GM12873 (cell line): ENCODE results near the gene CKS1B.

ENCODE experiments used
- CTCF ChIP-seq: IDR thresholded peaks from 2 replicates; pipeline ENCODE4 v1.5.1; 2012; ENCODE audit warnings: low read depth, mild to moderate bottlenecking, moderate library complexity, low read length, control low read depth; ENCODE audit not compliant: insufficient read depth; ENCODE audit errors: missing control alignments

CKS1B gene

GRCh38 chr1:154958036-154958435, 16.4 kb upstream of the CKS1B start:
- no peak for TF ChIP-seq CTCF

- no peak for TF ChIP-seq CTCF
These were observed 15.6 kb upstream of the CKS1B start for GRCh38 chr1:154958681-154959425.

- TF ChIP-seq CTCF: no peak
These were observed 15.1 kb upstream of the CKS1B start for GRCh38 chr1:154959426-154959780.

GRCh38 chr1:154960446-154961136, 13.9 kb upstream of the CKS1B start:
- TF ChIP-seq CTCF: no peak

- TF ChIP-seq CTCF: peak; percentile 57
These were observed 13.0 kb upstream of the CKS1B start, which contains the start of gene PYGO2 for GRCh38 chr1:154961207-154962155. Gene PYGO2 (minus strand): TSS chr1:154961782. CDS start chr1:154961576, 206 bp downstream.

DNA sequence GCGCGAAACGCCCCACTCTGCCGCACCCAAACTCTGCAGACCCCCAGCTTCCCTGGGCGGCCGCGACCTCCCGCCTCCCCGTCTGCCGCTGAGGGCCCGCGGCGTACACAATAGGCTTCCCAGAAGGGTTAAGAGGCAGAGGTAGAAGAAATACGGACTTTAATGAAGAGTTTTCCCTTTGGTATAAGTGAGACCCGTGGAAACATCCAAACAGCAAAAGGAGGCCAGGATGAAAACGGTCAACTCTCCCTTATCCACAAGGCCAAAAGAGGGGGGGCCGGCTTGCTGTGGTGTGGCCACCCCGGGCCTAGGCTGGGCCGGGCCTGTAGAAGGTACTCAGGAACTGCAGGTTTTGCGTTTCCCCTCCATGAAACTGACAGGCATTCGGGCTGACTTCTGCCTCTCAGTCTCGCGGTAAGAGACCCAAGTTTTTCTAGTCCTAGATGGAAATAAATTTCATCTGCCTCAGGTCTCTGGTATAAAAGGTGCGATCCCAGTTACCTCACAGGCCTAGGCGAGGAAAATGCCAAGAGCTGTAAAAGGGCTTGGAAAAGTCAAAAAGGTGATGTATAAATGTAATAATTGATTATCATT, 12.2 kb upstream of the CKS1B start:
- TF ChIP-seq CTCF: no peak
